GM21360 (cell line): ENCODE data around the gene FAM90A1.
"Not testable (repeated sequence)": the region's sequence is repeated elsewhere in the genome, so short reads cannot be mapped to it uniquely, and the experiment has no call there.

Source experiments
- ATAC-seq: cut with Tn5 transposase; IDR thresholded peaks from one replicate; pipeline ENCODE4 v1.9.1; 2021; ENCODE audit warnings: mild to moderate bottlenecking, moderate library complexity; ENCODE audit not compliant: unreplicated experiment

FAM90A1 gene

DNA sequence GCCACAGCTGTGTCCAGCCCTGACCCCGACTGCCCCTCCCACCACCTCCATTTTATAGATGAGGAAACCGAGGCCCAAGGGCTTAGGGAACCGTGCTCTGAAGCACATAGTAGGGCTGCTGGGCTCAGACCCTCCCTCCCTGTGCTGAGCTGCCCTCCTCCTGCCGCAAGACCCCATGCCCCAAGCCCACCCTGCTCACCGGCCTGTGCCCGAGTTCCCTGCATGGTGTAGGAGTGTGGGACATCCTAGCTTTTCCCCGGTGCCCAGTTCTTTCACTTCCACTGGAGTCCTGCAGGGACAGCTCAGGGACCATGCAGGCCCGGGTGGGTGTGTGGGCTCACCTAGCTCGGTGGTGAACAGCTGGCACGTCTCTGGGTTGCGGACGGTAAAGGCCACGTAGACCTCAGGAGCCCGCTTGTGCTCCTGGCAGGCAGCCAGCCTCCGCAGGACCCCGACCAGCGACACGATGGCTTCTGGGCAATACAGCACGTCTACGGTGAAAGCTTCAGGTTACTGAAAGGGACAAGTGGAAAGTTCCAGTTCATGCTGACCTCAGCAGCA lies 6.6 kb upstream of the FAM90A1 start:
- not testable (repeated sequence) for ATAC-seq

DNA sequence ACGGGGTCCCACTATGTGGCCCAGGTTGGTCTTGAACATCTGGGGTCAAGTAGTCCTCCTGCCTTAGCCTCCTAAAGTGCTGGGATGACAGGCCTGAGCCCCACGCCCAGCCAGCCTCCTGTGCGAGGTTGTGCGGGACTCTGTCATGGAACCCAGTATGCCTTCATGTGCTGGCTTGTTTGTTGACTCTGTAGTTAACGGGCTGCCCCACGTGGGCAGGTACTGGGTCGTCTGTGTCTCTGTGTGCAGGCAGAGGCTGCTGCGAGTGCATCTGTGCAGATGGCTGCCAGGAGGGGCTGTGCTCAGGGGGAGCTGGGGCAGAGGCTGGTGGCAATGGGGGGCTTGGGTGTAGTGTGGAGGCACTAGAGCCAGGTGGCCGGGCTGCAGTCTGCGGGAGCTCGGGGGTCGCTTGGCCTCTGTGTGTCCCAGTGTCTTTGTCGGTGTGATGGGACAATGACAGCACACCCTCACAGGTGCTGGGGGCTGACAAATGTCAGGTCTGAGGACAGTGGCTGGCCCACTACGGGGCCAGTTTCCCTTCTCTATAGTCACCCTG lies 6.0 kb upstream of the FAM90A1 start:
- ATAC-seq = not testable (repeated sequence)

DNA sequence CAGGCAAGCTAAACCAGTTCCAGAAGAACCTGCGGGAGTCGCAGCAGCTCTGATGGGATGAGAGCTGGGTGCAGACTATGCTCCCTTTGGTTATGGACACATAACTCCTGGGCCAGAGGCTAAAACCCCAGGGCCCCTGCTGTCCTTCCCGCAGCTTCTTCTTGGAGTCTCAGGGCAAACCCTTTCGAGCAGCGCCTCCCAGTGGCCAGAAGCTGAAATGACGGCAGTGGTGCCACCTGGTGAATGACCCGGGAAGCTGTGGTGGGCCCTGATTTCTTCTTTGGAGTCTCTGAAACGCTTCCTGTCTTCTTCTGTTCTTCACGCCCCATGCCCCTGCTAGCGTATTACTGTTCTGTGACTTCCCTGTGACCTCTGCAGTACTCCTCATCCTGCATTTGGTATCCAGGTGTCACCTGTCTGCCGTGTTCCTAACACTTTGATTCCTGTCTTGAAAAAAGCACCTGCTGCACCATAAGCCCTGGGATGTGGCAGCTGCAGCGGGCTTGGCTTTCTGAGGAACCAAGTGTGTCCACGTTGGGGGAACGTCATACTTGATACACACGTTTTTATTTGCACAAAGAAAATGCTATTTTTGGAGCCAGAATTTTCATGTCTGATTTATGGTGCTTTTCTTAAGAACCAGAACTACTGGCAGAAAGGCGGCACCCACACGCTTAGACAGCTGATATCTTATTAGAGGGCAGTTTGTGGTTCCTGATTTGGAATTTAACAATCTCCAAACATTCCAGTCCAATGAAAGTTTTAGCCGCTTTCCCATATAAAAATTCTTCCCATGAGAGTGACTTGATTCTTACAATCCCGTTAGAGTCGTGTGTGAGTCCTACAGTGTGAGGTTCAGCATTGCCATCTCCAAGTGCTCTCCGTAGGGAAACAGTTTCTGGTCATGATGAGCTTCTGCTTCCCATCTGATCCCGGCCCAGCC lies 4.5 kb upstream of the FAM90A1 start:
- ATAC-seq = not testable (repeated sequence)

DNA sequence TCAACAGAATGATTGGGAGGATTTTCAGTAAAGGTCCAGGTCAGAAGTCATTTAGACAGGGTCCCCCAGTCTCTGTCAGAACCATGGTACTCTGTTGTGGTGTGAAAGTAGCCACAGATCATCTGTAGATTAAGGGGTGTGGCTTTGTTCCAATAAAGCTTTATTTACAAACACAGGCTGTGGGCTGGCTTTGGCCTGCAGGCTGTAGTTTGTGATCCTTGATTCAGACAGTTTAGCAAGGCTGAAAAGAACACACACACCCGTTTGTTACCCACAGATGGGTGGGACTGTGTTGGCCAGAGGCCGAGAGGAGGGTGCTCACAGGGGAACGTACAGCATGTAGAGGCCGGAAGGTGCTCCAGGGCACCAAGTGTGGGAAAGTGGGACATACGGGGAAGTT lies 3.6 kb upstream of the FAM90A1 start:
- ATAC-seq = not testable (repeated sequence)

DNA sequence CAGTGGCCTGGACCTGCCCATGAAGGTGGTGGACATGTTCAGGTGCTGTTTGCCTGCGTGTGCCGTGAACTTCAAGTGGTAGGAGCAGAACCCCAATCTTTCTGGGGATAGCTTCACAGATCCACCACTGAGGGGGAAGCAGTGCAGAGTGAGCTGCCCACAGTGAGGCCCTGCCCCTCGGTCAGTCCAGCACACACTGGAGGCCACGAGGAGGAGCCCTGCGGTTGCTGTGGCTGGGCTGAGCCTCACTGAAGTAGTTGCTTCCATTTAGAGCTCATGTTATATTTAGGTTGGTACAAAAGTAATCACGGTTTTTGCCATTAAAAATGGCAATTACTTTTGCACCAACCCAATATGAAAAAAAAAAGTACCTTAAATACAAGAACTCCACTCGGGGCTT lies 2.1 kb upstream of the FAM90A1 start:
- ATAC-seq = not testable (repeated sequence)

DNA sequence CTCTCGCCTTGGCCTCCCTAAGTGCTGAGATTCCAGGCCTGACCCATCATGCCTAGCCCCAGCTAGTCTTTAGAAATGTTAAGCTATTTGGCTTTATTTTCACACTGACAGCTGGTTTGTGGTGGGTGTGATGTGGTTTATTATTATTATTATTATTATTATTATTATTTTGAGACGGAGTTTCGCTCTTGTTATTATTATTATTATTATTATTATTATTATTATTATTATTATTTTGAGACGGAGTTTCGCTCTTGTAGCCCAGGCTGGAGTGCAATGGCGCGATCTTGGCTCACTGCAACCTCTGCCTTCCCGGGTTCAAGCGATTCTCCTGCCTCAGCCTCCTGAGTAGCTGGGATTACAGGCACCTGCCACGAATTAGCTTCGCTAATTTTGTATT lies 1.2 kb upstream of the FAM90A1 start:
- ATAC-seq = not testable (repeated sequence)

DNA sequence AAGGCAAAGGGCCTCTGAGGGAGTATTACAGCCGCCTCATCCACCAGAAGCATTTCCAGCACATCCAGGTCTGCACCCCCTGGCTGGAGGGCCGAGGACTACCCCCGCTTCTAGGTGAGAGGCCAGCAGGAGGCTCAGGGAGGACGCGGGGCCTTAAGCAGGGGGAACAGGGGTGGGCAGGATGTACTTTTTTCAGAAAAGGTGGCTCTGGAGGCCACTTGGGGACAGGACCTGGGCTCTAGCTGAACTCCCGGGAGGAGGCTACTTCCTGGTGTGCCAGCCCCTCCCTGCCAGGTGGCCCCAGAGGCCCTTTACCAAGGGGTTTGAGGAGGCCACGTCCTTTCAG lies 287 bp upstream of the FAM90A1 start:
- ATAC-seq = not testable (repeated sequence)

DNA sequence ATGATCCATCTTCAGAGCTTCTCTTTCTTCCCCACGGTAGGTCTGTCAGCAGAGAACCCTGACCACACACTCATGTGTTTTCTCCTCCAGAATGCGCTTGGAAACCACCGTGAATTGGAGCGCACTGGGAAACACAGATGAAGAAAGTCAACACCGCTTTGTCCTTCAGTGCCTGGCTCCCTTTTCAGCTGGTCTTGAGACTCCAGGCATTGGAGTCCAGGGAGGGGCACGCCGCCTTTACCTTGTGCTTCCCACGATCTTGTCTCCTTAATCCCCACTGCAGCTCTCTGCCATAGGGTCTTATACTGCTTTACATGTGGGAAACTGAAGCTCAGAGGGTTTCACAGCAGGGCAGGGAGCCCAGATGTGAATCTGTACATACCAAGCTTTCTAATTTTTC lies 1.1 kb downstream of the FAM90A1 start:
- no peak for ATAC-seq

DNA sequence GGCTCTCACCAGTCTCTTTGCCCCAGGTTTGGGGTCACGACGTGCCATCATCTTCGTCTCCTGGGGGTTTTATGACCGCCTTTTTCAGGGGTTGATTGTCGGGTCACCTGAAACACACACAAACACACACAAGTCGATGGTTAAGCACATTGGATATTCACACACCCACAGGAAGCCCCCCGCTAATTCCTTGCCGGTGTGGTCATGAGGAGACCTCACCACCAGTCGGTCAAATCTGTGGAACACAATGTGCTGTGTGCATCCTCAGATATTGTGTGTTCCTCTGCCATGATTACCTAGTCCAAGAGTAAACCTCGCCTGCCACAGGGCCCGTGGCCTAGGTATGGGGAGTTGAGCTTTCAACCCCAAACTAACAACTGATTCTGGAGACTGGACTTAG lies 2.6 kb downstream of the FAM90A1 start:
- ATAC-seq = not testable (repeated sequence)

DNA sequence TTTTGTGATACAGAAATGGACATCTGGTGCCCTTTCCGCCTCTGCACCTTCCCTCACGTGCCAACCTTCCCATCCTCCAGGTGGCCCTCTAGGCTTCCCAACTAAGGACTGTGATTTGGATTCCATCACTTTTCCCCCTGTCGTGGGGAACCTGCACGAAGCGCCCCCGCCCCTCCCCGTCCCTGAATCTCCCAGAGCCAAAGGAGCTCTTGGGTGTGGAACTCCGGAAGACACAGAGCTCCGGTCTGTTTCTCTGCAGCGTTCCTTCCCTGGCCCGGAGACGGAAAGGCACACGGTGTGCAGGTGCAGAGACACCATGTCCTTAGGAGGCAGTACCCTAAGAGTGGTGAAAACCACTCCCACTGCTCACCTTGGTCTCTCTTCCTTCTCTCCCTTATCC lies 3.8 kb downstream of the FAM90A1 start:
- not testable (repeated sequence) for ATAC-seq

DNA sequence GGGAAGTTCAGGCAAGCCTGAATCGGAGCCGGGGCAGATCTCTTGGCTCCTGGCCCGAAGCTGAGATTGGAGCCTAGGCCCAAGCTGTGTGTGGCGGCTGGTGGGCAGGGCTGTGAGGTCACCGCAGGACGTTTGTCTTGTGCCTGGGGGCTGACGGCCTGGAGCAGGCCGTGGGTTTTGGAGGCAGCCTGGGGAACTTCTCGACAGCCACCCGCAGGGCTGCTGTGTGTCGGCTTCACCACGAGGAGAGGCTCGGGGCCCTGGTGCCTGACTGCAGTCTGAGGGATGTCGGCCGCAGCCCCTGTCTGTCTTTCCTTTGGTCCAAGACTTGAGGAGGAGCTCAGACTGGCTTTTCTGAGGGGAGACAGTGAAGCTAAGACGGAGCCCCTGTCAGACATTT lies 5.1 kb downstream of the FAM90A1 start:
- ATAC-seq = not testable (repeated sequence)

DNA sequence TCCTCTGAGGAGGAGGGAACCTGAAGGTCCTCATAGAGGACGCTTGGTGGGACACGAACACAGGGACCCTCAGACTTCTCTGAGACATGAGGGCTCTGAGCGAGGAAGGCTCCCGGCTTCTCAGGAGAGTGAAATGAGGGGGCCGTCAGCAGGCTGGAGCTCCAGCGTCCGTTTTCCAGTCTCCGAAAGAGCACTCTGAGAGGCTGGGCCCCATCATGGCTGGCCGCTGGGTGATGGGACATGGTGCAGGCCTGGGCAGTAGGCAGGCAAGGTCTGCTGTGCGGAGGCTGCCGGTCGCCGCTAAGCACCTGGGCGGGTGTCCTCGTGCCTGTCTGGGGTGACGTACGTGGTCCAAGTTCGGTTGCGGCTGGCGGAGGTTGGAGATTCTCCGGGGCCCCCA lies 5.6 kb downstream of the FAM90A1 start:
- not testable (repeated sequence) for ATAC-seq

DNA sequence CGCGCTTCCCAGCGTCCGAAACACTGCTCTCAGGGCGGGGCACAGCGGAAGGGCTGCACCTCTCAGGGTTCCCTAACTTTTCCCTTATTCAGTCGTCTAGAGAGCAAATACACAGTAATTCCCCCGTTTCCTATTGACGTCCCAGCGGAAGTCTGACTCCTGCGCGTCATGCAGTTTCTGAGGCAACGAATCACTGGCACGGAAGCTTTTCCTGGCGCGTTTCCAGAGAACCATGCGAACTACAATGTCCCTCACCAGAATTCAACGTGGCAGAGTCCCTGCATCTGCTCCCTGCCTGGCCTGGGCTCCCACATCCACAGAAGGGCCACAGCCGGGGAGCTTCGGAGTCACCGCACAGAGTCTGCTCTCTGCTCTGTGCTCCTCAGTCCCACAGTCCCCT lies 6.0 kb downstream of the FAM90A1 start:
- ATAC-seq = not testable (repeated sequence)

DNA sequence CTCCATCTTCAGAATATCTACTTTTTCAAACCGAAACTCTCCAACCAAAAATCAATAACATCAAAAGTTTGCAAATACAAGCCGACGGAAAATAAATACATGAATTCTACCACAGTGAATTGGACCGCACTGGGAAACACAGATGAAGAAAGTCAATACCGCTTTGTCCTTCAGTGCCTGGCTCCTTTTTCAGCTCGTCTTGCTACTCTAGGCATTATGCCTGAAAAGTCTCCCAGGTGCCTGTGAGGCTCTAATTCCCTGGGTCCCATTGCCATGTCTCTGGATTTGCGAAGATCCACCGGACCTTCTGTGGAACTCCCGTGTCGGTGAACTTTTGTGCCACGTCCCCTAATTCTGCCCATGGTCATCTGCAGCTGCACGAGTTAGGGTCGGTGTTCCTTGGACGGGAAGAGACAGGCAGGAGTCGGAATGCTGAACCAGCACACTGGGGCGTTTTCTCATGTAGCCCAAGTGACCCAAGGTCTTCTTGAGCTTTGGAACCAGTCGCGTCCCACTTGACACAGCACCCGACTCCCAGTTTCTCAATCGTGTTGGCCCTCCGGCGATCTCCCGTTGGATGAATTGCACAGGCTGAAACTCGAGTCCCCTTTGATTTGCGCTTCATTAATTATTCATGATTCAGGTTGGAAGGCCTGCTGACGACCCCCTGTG lies 8.6 kb downstream of the FAM90A1 start:
- ATAC-seq = not testable (repeated sequence)

DNA sequence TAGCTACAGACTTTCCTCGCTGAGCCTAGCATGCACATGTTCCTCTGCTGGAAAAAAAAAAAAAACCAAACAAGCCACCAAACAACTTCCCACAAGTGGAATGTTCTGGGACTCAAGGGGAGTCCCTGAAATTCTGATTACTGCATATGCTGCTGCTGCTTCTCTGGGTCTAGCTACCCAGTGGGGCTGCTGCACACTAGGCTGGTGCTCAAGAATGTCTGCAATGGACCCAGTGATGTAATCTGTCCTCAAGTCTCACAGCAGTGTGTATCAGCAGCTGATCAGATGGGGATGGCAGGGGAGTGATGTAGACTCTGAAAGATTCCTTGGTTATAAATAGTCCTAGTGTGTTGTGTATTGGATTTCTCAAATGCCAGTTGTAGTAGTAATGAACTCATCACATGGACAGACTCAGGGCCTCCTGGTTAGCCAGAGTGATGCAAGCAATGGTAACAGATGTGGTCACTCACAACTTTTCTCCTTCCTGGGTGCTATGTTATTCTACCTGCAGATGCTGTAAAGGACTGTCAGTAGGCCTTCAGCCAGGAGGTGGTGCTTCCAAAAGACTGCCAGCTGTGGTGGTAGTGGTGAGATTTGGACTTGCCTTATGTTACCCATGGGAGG lies 29.6 kb downstream of the FAM90A1 start:
- not testable (repeated sequence) for ATAC-seq

DNA sequence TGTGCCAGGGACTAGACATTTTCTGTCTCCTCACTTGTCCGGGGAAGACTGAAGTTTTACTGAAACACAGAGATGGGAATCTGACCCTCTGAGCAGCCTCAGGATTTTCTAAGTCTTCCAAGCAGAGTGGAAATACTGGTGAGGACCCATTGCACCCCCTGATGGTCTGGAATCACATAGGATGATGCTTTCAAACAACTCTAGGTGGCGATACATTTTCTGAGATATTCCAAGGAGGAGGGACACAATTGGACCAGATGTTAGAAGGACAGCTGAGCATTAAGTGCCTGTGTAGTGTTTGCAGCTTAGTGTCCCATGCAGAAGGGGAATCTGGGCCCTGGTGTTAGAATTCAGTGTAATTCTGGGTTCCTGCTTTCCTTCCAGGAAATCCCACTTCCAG lies 39.3 kb downstream of the FAM90A1 start:
- ATAC-seq = not testable (repeated sequence)

DNA sequence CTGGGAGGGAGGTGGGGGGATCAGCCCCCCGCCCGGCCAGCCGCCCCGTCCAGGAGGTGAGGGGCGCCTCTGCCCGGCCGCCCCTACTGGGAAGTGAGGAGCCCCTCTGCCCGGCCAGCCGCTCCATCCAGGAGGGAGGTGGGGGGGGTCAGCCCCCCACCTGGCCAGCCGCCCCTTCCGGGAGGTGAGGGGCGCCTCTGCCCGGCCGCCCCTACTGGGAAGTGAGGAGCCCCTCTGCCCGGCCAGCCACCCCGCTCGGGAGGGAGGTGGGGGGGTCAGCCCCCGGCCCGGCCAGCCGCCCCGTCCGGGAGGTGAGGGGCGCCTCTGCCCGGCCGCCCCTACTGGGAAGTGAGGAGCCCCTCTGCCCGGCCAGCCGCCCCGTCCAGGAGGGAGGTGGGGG lies 43.2 kb downstream of the FAM90A1 start:
- not testable (repeated sequence) for ATAC-seq

DNA sequence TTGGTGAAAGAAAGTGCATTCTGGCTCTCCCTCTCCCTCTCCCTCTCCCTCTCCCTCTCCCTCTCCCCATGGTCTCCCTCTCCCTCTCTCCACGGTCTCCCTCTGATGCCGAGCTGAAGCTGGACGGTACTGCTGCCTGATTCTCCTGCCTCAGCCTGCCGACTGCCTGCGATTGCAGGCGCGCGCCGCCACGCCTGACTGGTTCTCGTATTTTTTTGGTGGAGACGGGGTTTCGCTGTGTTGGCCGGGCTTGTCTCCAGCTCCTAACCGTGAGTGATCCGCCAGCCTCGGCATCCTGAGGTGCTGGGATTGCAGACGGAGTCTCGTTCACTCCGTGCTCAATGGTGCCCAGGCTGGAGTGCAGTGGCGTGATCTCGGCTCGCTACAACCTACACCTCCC lies 44.1 kb downstream of the FAM90A1 start:
- not testable (repeated sequence) for ATAC-seq

DNA sequence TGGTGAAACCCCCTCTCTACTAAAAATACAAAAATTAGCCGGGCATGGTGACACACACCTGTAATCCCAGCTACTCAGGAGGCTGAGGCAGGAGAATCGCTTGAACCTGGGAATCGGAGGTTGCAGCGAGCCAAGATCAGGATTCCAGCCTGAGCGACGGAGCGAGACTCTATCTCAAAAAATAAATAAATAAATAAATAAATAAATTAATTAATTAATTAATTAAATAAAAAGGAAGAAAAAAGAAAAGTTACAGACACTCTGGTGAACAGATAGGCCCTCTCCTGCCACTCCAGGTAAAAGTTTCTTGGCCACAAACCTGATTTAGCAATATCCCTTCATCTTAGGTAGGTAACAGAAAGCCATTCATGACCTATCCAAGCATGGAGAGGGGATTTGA lies 44.5 kb downstream of the FAM90A1 start:
- not testable (repeated sequence) for ATAC-seq

DNA sequence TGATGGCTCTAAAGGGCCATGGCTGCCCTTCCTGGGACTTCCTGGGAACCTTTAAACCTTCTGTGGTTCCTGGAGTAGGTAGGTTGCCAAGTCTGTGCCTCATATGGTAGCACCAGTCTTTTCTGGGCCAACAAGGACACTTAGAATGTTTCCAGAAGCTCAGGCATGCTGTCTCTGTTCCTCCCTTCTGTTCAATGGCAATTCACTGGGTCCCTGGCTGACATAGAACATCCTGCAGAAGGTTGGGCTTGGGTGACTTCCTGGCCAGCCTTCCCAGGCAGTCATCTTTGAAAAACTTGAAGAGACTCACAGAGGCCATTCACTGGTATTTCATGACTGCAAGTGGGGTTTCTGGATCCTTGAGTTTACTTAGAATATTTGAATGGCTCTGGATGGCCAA lies 46.1 kb downstream of the FAM90A1 start:
- ATAC-seq = not testable (repeated sequence)

DNA sequence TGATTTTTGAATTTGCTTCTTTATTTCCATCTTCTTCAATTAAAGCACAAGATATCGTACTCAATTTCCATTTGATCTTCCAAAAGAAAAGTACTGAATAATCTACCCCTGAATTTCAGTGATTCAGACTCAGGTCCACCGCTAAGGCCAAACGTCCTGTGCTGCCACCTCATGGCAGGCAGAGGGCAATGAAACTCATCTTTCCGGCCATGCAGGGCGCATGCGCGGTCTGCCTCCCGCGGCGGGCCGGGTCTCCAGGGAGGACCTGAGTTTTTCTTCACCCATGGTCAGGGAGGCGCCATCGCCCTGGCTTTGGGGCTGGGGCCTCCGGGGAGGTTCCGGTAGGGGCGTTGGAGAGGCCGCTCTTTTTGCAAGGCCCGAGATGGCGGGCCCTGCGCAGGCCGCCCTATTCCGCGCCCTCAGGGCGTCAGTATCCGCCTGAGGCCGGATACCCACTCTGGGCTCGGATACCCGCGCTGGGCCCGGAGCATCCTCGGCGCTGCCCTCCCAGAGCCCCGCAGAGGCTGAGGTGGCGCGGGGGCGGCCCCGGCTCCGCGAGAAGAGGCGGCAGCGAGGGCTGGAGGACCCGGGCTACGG lies 47.3 kb downstream of the FAM90A1 start:
- ATAC-seq = not testable (repeated sequence)
